Stimulated activated CD4-positive, alpha-beta T cell treated with anti-CD3 and anti-CD28 coated beads, Interleukin-15, amount 100 ng/mL, for 24 hours (primary cell): ENCODE results near the gene FAM174B.

Experiments used
- DNase-seq: peaks from one replicate; pipeline ENCODE4 v3.0.0-alpha.2; 2020

FAM174B gene

DNA sequence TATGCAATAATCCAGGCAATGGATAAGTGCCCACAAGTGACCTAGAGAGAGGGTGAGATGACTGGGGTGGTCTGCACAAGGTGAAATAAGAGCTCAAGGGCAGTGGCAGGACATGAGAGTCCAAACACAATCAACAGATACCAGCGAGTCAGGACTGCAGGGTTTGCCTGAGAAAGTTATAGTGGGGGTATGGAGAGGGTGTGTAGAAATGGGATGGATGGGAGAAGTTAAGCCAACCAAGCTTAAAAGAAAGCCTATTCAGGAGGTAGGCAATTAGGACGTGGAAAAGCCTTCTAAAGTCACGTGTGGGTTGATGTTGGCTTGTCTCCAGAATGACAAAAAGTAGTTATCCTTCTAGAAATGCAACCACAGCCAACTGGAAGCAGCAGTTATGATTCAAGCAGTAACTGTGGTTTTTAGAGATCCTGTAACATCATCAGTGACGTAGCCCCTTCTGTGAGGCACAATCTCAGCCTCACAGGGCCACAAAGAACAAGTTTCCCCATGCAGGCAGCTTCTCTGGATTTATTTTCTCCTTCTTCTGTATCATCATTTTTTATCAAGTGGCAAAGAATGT is 56.1 kb downstream of the FAM174B start:
- no peak for DNase-seq

DNA sequence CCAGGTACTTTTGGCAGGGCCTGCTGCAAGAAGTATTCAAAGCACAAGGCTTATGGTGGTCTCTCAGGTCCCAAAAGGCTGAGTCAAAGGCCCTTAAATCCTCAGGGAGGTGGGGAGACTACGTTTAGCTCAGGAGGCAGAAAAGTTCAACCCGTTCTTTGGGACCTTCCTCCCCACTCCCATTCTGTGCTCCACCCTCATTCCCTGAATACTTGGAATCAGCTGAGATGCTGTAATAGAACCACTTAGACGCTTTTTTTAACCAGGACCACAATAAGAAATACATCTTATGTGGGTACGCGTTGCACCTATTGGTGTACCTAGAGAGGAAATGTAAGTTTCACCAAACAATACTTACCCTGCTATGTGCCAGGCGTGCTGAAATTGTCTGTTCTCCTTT is 58.0 kb downstream of the FAM174B start:
- no peak for DNase-seq

DNA sequence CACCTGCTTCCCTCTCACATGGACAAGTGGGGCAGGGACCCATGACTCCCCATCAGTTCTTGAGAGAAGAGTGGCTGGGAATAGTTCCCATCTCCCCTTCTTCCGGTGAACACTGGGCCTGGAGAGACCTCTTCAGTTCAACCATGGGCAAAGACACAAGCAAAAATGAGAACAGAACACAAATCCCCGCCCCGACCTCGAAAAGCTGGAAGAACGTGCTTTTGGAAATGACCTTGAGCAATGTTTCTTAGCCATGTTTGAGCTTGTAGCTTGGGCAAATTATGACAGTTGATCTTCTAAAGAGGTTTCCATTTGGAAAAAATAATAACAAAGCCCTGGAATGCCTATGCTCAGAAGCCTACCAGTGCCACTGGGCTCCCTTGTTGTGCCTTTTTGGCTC is 59.0 kb downstream of the FAM174B start:
- DNase-seq, result no peak

DNA sequence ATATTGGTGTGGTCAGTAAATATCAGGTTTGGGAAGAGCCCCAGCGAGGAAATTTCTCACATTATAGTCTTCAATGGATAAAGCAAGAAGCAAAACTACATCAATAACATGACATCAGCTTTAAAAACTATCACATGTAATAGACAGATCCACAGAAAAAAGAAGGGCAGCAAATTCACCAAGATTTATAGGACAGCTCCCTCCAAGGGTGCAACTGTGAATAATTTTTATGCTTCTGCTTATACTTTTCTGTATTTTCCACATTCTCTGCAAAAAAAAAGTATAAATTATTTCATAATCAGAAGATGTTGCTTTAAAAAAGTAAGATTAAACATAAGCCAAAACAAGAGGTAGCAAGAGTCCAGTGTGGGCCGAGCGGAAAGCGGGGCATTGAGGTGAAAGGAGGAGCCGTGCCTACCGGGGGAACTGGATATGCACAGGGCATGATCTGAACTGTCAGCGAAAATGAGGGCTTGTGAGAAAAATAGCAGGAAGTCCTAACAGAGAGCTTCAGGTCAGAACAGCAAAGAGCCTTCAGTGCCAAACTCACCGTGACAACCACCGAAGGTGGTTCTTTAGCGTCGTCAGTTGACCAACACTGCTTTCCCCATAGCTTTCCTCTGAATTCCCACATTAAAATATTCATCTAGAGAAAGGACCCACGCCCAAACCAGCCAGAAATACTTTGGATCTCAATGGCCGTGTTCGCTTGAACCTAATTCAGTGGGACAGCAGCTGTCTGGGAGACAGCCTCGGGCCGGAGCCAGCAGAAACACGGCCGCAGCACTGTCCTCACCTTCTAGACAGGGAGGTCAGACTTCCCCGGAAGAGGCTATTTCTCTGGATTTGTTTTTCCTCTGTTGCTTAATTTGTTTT is 59.8 kb downstream of the FAM174B start:
- no peak for DNase-seq

DNA sequence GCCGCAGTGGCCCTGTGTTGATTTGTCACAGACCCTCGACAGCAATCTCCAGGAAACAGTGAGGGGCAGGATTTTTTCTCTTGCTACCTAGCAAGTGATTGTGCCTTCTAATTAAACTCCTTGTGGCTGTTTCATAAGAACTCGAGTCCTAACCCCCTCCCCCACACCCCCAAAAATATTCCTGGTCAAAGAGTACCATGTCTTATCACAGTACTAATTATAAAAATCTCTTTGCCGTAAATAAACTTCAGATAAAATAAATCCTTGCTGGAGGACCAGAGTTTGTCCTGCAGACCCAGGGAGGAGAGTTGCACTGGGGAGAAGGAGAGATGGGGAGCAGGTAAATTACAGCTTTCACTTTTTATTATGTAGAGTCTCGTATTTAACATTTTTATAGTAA is 64.3 kb downstream of the FAM174B start:
- no peak for DNase-seq

DNA sequence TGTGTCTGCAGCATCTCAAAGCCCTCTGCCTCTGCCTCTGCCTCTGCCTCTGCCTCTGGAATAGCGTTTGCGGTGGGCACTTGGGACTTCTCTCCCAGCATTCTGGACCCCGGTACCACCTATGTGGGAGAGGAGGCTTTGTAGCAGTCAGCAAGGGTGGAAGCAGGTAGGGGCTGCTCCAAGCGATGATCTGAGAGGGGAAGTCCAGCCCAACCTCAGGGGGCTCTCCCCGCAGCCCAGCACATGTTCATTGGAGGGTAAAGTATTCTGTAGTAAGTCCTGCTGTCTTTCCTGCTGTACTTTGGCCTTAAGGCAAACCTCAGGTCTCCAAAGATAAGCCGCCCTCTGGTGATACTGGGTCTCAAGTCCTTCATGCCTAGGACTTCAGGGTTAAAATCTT is 68.6 kb downstream of the FAM174B start:
- DNase-seq, result no peak

DNA sequence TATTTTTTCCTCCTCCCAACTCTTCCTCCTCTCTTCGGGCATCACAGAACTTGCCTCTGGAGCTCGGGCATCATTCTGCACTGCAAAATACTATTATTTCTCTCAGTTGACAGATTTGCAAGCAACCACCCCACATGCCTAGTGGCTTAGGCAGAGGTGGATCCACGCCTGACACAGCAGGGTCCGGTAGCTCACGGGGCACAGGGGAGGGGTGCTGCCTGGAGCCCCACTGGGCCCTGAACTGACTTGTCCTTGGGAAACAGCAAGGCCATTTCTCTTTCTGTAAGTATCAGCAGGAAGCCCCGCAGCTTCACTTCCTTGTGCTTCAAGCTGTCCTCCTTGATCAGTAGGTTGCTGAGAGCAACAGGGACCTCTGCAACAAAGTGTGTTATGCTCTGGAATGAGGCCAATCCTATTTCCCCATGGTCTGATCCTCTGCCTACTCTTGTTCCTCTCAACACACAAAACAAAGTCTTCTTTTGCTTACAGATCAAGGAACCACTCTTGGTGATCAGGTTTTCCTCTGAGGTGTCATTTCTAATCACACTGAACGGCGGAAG is 69.1 kb downstream of the FAM174B start:
- DNase-seq, result no peak

DNA sequence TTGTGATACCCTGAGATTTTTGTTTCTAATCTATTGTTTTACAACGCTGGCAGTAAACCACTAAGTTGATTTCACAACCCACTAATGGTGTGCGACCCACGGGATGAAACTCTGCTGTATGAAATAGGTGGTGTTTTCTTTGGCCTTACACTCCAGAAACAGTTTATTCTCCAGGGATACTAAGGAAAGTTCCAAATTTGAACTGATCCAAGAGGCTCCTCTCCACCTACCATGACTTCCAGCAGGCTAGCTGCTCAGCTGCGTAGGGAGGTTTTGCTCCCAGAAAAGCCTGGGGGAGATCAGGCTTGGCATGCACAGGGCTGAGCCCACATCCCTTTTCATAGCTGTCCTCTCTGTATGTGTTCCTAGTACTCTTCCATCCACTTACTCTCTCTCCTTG is 71.5 kb downstream of the FAM174B start:
- no peak for DNase-seq

DNA sequence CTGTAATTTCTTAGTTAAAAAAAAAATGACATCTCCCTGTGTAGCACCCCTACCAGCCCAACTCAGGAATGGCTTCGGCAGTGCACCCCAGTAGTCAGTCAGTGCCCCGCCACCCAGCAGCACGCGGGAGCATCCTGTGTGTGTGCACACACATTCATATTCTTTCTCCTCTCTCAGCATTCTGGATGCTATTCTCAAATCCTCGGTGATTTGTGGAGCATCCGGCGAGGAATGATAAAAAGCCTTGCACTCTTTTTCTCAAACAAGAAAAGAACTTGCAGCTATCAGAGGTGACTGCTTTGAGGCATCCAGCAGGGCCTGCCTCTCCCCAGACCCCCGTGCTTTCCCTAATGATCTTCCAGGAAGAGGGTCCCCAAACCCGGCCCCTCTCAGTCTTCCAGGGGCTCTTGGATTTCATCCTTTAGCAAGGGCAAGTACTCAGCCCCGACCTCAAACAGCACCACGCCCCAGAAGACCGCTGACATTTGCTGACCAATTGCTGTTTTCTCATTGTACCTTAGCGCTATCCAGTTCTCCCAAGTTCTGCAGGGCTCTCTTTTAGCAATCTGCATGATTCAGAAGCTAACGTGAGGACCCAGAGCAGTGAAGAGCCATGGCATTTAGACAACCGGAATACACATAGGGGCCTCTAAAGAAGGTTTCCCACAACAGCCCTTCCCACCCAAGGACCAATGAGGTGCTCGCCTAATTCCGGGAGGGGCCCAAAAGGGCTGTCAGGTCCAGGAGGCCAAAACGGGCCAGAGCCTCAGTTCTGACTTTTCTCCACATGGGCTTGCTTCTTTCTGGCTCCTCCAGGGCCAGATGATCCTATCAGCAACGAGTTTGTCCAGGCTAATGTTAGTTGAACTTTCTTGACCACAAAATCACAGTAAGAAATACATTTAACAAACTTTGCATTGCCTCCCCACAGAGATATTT is 72.2 kb downstream of the FAM174B start:
- DNase-seq, result no peak

DNA sequence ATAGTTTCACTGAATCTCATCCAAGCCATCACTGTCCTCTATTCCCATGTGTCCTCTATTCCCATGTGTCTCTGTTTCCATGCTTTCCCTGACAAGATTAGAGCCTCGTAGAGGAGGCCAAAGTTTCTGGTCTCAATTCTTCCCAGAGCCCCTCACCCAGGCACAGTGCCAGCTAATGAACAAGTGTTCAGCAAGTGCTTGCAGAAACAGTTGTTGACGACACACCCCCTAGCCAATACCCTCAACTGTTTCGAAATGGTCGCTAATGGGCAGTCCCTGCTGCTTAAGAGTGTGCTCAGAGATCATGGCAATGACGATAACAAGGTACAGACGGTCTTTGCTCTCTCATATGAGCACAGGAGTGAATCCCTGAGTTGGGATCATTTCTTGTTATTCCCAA is 73.4 kb downstream of the FAM174B start:
- no peak for DNase-seq

DNA sequence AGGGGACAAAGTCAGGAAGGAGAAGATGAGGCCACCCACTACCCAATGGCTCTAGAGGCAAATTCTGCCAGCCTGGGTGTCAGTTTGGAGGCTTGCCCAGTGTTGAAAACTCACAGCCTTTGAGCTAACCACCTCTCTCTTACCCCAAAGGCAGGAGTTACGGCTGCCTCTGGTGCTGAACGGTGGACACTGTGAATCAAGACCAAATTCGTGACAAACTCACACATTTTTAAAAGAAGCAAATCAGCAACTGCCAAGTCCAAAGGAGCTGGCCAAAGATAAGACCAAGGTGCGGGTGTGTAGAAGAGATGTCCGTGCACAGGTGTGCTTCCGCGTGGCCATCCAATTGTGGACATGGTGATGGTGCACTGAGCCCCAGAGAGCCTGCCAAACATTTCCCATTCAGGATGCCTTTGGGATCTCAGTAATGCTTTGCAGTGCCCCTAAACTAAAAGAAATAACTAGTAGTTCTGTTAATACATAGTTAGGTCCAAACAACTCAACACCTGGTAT is 74.6 kb downstream of the FAM174B start:
- no peak for DNase-seq

DNA sequence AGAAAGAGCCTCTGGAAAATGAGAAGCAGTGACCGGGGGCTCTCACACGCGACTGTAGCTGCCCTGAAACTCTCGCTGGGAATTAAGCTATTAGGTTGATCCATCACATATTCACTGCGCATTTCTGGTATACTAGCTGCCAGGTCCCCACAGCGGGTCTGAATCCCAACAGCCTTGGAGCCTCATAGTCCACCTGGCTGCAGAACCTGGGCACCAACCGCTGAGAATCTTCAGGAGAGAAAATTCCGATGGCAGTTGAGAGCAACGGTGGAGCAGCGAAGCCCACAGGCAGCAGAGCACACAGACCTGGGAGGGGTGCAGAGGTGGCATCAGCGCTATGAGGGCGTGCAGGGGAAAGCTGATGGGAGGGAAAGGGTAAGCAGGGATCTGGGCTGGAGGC is 75.1 kb downstream of the FAM174B start:
- DNase-seq, result no peak

DNA sequence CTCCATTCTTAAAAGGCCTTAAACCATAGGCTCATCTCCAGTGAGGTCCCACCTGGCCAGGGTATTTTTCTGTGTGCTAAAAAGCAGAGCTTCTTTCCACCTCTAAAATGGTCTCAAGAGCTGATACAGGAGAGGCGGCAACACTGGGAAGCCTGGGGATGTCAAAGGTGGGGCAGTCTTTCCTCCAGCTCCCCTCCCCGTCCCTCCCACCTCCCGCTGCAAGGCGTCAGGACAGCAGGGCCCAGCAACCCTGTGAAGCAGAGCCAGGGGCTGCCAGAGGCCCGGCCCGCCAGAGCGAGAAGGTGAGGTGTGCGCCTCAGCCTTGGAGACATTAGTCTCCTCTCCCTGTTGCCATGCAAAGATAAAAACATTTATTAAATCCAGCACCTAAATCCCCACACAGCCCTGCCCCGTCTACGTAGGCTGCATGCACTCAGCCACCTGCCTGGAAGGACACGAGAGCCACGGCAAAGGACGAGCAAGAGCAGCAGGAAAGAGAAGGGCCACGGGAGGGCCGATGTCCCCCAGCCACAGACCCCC is 75.6 kb downstream of the FAM174B start:
- no peak for DNase-seq

DNA sequence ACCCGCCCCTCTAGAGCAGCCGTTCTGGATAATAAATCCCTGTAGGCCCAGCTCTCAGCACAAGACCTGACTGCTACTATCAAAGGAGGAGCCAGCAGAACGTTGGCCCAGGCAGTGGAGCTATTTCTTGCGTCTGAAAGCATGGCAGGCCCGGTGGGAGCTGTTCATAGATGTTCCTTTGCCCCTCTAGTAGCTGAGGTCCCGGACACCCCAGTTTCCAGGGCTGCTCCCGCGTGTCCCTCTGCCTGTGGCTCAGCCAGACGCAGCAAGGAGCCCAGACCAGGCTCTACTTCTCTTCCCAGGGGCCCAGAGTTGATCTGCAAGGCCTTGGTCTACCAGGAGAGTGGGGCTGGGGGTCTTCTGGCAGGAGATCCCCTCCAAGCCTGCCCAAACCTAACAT is 76.1 kb downstream of the FAM174B start:
- no peak for DNase-seq

DNA sequence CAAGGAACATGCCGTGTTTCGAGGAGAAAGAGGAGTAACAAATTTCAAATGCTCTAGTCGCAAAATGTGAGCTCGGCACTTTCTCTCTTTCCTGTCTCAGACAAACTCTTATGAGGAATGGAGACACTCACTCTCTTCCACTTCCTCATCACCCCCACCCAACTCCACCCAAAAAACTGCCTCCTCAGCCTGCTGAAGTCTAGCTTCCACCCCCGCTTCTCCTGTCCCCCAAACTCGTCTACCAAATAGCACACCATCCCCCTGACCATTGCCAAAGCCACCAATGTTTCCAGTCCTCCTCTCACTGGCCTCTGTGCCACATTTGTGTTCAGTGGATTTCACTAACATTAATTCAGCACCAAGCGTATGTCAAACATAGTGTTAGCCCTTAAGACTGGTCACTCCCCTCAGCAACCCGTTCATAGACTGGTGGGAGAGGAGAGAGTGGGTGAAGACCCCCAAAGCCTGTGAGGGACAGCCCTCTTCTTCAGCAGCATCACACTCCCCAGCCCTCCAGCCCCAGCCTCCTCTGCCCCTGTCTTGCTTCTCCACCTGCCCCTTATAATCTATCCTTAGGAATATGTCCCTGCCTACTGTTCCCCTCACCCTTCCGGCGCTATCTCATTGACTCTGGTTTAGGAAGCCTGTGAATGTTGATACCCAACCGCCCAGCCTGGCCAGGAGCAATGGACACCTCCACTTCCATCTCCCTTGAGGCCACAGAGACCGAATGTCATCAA is 77.3 kb downstream of the FAM174B start:
- DNase-seq, result no peak

DNA sequence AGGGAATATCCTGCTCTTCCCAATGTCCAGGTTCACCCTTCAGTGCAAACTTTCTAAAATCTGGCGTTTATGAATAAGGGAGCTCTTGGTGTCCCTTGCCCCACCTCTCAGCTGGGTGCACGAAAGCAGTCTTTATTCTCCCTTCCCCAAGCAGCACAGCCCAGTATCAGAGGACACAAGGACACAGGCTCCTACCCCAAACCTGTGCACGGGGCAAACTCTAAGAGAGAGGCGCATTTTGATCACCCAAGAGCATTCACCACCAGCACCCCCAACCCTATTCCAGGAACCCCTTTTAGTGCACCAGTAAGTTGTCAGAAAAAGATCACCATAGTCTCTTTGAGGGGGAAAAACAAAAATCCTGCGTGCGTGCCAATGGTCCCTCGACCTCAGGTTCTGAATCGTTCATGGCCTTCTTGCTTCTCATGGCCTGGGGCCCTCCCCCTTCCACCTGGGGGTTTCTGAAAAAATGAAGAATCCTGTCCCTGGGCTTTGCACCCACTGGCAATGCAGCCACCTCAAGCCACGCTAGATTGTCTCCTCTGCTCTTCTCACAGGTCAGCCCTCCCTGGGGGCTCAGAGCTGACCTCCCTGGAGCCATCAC is 78.9 kb downstream of the FAM174B start:
- DNase-seq, result no peak

DNA sequence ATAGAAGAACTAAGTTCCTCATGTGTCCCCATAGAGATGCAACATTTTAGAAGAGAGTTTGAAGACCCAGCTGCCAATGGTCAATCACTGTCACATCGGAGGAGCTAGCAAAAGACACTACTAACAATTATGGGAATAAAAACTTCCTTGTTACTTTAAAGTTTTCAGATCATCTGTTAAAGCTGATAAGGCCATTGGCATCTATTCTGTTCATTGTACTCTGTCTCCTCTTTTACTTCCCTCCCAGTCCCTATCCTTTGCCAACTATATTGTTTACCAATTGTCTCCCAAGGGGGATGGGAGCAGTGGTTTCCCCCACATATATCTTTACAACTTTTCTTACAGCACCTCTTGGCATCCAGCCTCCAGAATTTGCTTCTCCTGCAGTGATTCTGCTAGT is 81.0 kb downstream of the FAM174B start:
- no peak for DNase-seq

DNA sequence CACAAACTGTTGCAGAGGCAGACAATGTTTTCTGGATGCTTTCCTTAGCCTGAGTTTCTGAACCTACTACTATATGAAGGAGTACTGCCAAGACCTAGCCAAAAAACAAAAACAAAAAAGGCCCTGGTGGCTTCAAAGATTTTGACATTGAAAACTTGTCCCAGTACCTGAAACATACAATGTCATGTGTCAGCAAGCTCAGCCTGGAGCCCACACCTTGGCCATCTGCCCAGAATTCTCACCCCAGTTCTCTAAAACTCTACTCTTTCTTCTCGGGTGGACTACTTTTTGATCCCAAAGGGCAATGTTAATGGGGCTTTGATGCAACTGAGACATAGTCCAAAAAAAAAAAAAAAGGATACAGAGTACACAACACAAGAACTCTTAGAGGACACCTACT is 81.4 kb downstream of the FAM174B start:
- DNase-seq, result no peak

DNA sequence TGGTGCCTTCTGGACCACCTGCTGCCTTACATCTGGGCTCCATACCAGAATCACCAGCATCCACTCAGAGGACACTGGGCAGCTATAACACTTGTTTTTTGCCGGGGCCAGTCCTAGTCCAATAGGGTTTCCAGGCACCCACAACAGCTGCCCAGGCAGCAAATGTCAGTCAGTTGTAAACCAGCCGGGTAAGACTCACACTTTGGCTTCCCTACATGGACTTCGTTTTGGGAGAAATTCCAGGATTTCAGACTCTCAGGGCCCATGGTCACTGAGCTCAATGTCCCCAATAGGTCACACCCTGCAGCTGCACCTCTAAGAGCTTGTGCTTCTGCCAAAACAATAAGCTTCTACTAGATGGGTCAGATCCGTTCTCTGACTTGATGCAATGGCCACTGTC is 83.8 kb downstream of the FAM174B start:
- no peak for DNase-seq

DNA sequence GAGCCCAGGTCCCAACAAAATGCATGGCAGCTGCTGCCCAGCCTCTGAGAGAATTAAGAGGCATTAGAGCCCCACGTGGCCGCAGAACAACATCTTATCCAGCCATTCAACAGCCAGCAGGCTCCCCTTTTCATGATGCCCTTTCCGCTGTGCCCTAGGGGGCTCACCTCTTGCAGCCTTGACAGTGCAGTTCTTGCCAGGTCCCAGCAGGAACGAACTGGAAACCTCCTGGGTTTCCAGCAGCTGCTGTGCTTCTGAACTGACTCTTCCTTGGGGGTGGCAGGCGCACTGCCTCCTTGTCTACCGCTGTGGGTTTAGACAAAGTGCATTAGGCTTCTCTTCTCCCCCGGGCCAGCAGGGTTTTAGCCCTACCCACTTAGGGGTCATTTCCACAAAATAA is 85.2 kb downstream of the FAM174B start:
- DNase-seq, result no peak

DNA sequence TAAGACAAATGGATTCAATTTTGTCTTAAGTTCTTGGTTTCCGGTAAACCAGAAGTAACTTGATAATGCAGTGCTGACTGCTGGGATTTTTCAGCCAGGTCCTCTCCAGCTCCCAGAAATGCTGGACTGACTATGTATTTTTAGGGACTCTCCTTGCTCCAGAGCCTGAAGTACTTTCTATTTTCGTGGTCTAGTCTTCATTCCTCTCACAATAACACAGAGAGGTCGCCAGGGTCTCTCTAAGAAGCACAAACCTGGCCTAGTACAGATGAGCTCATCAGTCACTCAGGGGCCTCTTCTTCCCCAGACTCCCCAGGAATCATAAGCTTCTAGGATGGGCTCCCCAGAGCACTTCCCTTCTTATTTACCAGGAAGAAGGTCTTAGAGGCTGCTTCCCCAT is 85.8 kb downstream of the FAM174B start:
- no peak for DNase-seq
